Peyer's patch (tissue), 4 donors: ENCODE measurements around the gene EFCAB14.

ENCODE experiments used
- CTCF ChIP-seq, 6 experiments: fragments of 450-650 bp in 4 of 6; fragments of 200-600 bp in 2 of 6; sonication (generic) in 1 of 6; IDR thresholded peaks; one replicate each; pipeline ENCODE4 v1.5.1; 2017 to 2019; ENCODE audit warnings: antibody characterized with exemption in 6 of 6, mild to moderate bottlenecking in 3 of 6, moderate library complexity in 1 of 6
- POLR2A ChIP-seq, 2 donors: fragments of 450-650 bp; IDR thresholded peaks; one replicate each; pipeline ENCODE4 v1.5.1; 2017; ENCODE audit warnings: antibody characterized with exemption in 2 of 2, mild to moderate bottlenecking in 2 of 2, moderate library complexity in 2 of 2

- TF ChIP-seq CTCF (IDR thresholded peaks at IDR 0.05): no peak
- TF ChIP-seq POLR2A (IDR thresholded peaks at IDR 0.05): no peak
Measured at GRCh38 chr1:46689897-46690296, 29.0 kb downstream of the EFCAB14 start.
